DMS153 treated with DMSO at 0.1 percent for 48 hours (cell line): ENCODE data around the gene SPINT3.

Source experiments
- DNase-seq: peaks from one replicate; lab custom pipeline; 2025; ENCODE audit not compliant: unreplicated experiment; lab: John Stamatoyannopoulos, UW

SPINT3 gene

DNA sequence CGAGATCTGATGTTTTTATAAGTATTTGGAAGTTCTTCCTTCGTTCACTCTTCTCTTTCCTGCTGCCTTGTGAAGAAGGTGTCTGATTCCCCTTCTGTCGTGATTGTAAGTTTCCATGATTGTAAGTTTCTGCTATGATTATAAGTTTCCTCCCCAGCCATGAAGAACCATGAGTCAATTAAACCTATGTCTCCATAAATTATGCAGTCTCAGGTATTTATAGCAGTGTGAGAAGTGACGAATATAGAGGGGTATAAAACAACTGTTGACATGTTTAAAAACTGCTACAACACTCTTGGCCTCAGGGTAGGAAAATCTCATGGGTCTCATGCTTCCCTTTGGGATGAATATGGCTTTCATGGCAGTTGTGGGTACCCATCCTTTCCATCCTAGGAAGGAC is 51.7 kb downstream of the SPINT3 start:
- no peak for DNase-seq

- DNase-seq: no peak
Observed at GRCh38 chr20:45462711-45463509, 52.5 kb downstream of the SPINT3 start.
